ENCODE measurements around the gene PRKCQ.
A peak's percentile ranks its signal among the peaks of the same experiment; 100 is the strongest.
"Not testable (repeated sequence)": the region's sequence is repeated elsewhere in the genome, so short reads cannot be mapped to it uniquely, and the experiment has no call there.

The PRKCQ gene

DNA sequence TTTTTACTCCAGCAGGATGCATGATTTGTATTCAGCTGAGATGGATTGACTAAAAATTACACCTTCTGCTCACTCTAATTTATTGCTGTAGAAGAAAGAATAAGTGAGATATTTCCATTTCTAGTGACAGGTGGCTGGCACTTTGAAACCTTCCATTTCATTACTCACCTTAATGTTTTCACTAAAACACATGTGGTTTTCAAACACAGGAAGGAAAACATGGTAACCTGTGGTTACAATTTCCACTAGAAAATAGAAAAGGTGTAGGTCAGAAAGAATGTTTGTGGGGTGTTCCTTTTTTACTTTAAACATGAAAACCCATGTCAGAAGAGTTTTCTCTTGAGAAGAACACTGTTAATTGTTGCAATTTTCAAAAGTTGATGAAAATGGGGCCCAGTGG is 12.0 kb upstream of the PRKCQ start:
- Histone ChIP-seq H3K9me3 (replicated peaks; ENCODE audit: low read length) (no peaks in the 10 kb centered on the region), H3K4me3 (ENCODE audit: low read length) (no peak overlapping the region), H3K27me3 (ENCODE audit: control insufficient read depth, insufficient read depth, low read length) (peaks cover 6% of the 10 kb centered on the region), H3K4me1 (ENCODE audit: control insufficient read depth, insufficient read depth, low read length) (no peaks in the 10 kb centered on the region), H3K9ac (ENCODE audit: low read depth, low read length) (no peak overlapping the region), H3K4me2 (ENCODE audit: low read length) (no peak overlapping the region), H3K36me3 (ENCODE audit: insufficient read depth, low read length) (no peaks in the 10 kb centered on the region)

DNA sequence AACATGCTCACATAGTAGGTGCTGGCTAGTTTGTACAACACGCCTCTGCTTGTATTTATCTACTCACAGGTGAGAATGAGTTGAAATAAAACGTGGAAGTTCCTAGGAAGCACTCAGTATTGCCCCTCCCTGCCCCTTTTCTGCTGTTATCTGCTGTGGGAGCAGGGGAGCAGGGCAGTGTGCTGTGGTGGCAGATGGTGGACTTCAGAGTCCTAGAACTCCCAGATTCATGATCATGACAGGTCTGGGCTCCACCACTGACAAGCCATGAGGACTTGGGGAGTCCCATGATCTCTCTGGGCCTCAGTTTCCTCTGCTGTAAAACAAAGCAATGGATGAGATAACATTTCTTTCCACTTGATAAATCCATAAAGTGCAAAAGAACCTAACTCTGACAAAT is 11.6 kb upstream of the PRKCQ start:
- Histone ChIP-seq H3K9ac (ENCODE audit: low read depth, low read length) (no peak overlapping the region), H3K4me2 (ENCODE audit: low read length) (no peak overlapping the region), H3K36me3 (ENCODE audit: insufficient read depth, low read length) (no peaks in the 10 kb centered on the region), H3K4me1 (ENCODE audit: control insufficient read depth, insufficient read depth, low read length) (no peaks in the 10 kb centered on the region), H3K4me3 (ENCODE audit: low read length) (no peak overlapping the region), H3K27me3 (ENCODE audit: control insufficient read depth, insufficient read depth, low read length) (peaks cover 6% of the 10 kb centered on the region), H3K9me3 (replicated peaks; ENCODE audit: low read length) (no peaks in the 10 kb centered on the region)

DNA sequence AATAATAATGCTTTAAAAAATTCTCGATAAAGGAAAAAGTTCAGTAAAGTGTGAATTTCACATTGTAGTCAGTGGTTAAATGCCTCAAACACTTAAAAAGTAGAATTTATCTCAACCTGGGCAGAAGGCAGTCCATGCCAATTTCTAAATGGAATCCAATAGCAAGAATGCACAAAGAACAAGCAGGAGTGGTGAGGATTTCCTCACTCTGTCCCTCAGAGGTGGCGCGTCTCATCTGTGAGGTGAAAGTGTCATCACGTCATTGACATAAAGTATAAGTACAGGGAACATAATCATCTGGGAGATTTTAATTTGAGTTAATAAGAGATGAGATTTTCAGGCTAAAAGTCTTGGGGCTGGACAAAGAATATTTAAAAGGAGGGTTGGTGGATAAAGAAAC is 10.0 kb upstream of the PRKCQ start:
- Histone ChIP-seq H3K4me2 (ENCODE audit: low read length) (no peak overlapping the region), H3K9ac (ENCODE audit: low read depth, low read length) (no peak overlapping the region), H3K27me3 (ENCODE audit: control insufficient read depth, insufficient read depth, low read length) (peaks cover 3% of the 10 kb centered on the region), H3K4me3 (ENCODE audit: low read length) (no peak overlapping the region), H3K9me3 (replicated peaks; ENCODE audit: low read length) (no peaks in the 10 kb centered on the region), H3K36me3 (ENCODE audit: insufficient read depth, low read length) (no peaks in the 10 kb centered on the region), H3K4me1 (ENCODE audit: control insufficient read depth, insufficient read depth, low read length) (no peaks in the 10 kb centered on the region)

DNA sequence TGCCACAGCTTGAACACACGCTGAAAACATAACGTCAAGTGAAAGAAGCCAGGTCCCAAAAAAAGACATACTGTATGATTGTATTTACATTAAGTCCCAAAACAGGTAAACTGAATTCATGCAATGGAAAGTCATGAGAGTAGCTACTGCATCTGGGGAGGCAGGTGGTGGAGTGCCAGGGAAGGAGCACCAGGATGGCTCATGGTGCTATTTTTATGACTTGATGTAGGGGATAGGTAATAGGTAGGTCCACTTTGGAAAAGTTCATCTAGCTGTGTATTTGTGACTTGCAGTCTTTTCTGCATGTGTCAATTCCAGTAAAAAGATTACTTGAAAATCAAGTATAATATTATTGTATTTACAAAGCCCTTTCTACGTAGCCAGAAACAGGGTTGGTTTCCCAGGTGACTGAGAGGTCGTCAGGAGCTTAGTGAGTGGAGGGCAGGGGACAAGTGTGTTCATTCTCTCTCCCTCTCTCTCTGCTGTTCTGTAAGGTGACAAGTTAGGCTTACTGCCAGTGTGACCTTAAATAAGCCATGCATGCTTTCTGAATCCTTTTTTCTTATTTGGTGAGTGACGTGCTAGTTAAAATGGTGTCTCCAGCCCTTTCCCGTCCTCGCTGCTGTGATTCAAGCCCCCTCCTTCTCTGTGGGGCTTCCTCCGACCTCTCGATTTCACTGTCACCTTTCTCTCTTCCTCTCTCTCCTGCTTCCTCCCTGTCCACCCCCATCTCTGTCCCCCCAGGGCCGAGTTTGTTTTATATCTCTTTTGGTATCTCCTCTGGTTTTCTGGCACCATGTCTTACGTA is 9.4 kb upstream of the PRKCQ start:
- Histone ChIP-seq H3K4me3 (ENCODE audit: low read length) (no peak overlapping the region), H3K27me3 (ENCODE audit: control insufficient read depth, insufficient read depth, low read length) (peaks cover 3% of the 10 kb centered on the region), H3K4me1 (ENCODE audit: control insufficient read depth, insufficient read depth, low read length) (no peaks in the 10 kb centered on the region), H3K9ac (ENCODE audit: low read depth, low read length) (no peak overlapping the region), H3K9me3 (replicated peaks; ENCODE audit: low read length) (no peaks in the 10 kb centered on the region), H3K36me3 (ENCODE audit: insufficient read depth, low read length) (no peaks in the 10 kb centered on the region), H3K4me2 (ENCODE audit: low read length) (no peak overlapping the region)

DNA sequence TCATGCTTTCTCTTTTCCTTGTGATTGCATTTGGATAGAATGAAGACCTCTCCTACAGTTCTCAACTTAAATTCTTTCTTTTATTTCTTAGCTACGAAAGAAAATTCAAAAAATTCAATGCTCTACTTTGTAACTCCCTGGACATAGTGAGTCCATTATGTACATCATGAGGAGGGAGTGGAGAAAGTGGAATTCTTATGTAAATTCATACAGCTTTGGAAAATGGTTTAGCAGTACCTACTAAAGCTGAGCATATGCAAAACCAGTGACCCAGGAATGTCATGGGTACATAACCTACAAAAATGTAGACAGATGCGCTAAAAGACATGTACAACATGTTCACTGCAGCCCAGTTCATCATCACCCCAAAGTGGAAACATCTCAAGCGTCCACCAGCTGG is 8.8 kb upstream of the PRKCQ start:
- H3K36me3 ChIP-seq (ENCODE audit: insufficient read depth, low read length) = no peaks in the 10 kb centered on the region

DNA sequence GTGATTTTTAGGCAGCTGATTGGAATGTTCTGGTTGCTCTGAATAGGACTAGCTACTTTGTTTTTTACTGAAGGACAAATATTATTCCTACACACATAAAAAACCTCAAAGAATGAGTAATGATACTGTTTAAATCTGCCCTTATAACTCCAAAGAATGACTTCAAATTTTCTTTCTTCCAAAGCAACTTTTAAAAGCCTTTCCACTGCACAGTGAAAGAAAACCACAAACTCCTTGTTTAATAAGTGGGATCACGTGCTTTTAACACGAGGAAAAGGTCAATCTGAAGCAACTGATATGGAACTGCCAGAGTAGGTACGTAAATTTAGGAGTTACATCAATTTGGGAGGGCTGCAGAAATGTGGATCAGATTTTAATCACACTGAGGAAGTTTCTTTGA is 8.0 kb upstream of the PRKCQ start:
- Histone ChIP-seq H3K27me3 (ENCODE audit: control insufficient read depth, insufficient read depth, low read length) (peaks cover 3% of the 10 kb centered on the region), H3K9ac (ENCODE audit: low read depth, low read length) (no peak overlapping the region), H3K4me3 (ENCODE audit: low read length) (no peak overlapping the region), H3K4me2 (ENCODE audit: low read length) (no peak overlapping the region), H3K4me1 (ENCODE audit: control insufficient read depth, insufficient read depth, low read length) (no peaks in the 10 kb centered on the region), H3K9me3 (replicated peaks; ENCODE audit: low read length) (no peaks in the 10 kb centered on the region), H3K36me3 (ENCODE audit: insufficient read depth, low read length) (no peaks in the 10 kb centered on the region)

More for the DNA sequence above, 8.8 kb upstream of the PRKCQ start:
- Histone ChIP-seq H3K4me1 (ENCODE audit: control insufficient read depth, insufficient read depth, low read length) (no peaks in the 10 kb centered on the region), H3K27me3 (ENCODE audit: control insufficient read depth, insufficient read depth, low read length) (peaks cover 3% of the 10 kb centered on the region), H3K4me3 (ENCODE audit: low read length) (no peak overlapping the region), H3K9ac (ENCODE audit: low read depth, low read length) (no peak overlapping the region), H3K4me2 (ENCODE audit: low read length) (no peak overlapping the region), H3K9me3 (replicated peaks; ENCODE audit: low read length) (no peaks in the 10 kb centered on the region)

DNA sequence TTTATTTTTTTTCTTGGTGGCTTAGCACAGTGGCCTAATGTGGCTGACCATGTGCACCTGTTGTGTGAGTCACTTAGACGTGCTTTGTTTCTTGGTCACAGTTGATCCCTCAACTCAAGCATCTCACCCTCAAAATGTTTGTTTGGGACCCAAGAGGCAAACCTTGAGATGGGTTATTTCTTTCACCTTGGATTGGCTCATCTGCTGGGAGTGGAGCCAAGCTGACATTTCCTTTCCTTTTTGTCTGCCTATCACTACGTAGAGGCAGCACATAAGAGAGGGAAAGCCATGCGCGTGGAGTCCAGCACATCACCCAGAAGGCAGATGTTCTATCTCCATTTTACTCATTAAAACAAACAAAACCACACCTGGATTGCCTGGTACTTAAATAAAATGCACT is 6.4 kb upstream of the PRKCQ start:
- Histone ChIP-seq H3K36me3 (ENCODE audit: insufficient read depth, low read length) (no peaks in the 10 kb centered on the region), H3K4me1 (ENCODE audit: control insufficient read depth, insufficient read depth, low read length) (no peaks in the 10 kb centered on the region), H3K27me3 (ENCODE audit: control insufficient read depth, insufficient read depth, low read length) (no peaks in the 10 kb centered on the region), H3K4me2 (ENCODE audit: low read length) (no peak overlapping the region), H3K4me3 (ENCODE audit: low read length) (no peak overlapping the region), H3K9ac (ENCODE audit: low read depth, low read length) (no peak overlapping the region), H3K9me3 (replicated peaks; ENCODE audit: low read length) (no peaks in the 10 kb centered on the region)

DNA sequence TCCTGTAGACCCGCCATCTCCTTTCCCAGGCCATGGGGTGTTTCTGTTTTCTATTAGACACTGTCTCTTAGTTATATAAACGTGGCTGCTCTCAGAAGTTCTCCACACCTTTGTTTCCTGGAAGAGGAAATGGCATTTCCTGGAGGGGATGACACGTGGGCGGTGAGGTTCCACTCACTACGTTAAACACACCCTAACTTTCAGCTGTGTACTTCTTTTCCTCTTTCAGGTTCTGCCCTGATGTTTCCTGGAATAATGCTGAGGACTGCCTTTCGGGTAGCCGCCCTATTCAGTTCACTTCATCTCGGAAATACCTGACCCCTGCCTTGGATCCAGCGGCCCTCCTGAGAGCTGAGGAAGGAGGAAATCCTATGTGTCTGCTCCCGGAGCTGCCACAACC is 3.4 kb upstream of the PRKCQ start:
- no peak overlapping the region for H3K4me3 ChIP-seq (ENCODE audit: low read length)
- peaks cover 13% of the 10 kb centered on the region for H3K27me3 ChIP-seq (ENCODE audit: control insufficient read depth, insufficient read depth, low read length)
- H3K9me3 ChIP-seq (replicated peaks; ENCODE audit: low read length) = no peaks in the 10 kb centered on the region
- H3K36me3 ChIP-seq (ENCODE audit: insufficient read depth, low read length) = no peaks in the 10 kb centered on the region
- no peak overlapping the region for H3K9ac ChIP-seq (ENCODE audit: low read depth, low read length)
- no peak overlapping the region for H3K4me2 ChIP-seq (ENCODE audit: low read length)
- H3K4me1 ChIP-seq (ENCODE audit: control insufficient read depth, insufficient read depth, low read length) = peaks cover 2% of the 10 kb centered on the region

DNA sequence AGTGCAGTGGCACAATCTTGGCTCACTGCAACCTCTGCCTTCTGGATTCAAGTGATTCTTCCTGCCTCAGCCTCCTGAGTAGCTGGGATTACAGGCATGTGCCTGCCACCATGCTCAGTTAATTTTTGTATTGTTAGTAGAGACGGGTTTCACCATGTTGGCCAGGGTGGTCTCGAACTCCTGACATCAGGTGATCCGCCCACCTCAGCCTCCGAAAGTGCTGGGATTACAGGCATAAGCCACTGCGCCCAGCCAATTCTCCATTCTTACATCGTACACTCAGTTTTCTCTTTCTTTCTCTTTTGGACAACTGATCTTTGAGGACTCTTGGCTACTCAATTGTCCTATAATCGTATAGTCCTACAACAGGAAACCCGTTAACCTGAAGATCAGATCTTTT is 2.8 kb upstream of the PRKCQ start:
- H3K36me3 ChIP-seq (ENCODE audit: insufficient read depth, low read length); H3K9ac ChIP-seq (ENCODE audit: low read depth, low read length); H3K4me3 ChIP-seq (ENCODE audit: low read length); H3K4me1 ChIP-seq (ENCODE audit: control insufficient read depth, insufficient read depth, low read length); H3K9me3 ChIP-seq (replicated peaks; ENCODE audit: low read length); H3K4me2 ChIP-seq (ENCODE audit: low read length): not testable (repeated sequence)
- peaks cover 18% of the 10 kb centered on the region for H3K27me3 ChIP-seq (ENCODE audit: control insufficient read depth, insufficient read depth, low read length)

DNA sequence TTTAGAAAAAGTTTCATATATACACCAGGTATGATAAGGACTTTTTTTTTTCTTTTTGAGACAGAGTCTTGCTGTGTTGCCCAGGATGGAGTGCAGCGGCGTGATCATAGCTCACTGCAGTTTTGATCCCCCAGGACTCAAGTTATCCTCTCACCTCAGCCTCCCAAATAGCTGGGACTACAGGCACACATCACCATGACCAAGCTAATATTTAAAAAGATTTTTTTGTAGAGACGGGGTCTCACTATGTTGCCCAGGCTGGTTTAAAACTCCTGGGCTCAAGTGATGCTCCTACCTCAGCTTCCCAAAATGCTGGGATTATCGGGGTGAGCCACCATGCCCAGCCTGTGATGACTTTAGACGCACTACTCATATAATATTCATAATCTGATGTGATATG is 2.2 kb upstream of the PRKCQ start:
- H3K9me3 ChIP-seq (replicated peaks; ENCODE audit: low read length) = no peaks in the 10 kb centered on the region
- no peak overlapping the region for H3K4me2 ChIP-seq (ENCODE audit: low read length)
- no peak overlapping the region for H3K9ac ChIP-seq (ENCODE audit: low read depth, low read length)
- no peaks in the 10 kb centered on the region for H3K36me3 ChIP-seq (ENCODE audit: insufficient read depth, low read length)
- peaks cover 2% of the 10 kb centered on the region for H3K4me1 ChIP-seq (ENCODE audit: control insufficient read depth, insufficient read depth, low read length)
- peaks cover 24% of the 10 kb centered on the region for H3K27me3 ChIP-seq (ENCODE audit: control insufficient read depth, insufficient read depth, low read length)
- no peak overlapping the region for H3K4me3 ChIP-seq (ENCODE audit: low read length)

DNA sequence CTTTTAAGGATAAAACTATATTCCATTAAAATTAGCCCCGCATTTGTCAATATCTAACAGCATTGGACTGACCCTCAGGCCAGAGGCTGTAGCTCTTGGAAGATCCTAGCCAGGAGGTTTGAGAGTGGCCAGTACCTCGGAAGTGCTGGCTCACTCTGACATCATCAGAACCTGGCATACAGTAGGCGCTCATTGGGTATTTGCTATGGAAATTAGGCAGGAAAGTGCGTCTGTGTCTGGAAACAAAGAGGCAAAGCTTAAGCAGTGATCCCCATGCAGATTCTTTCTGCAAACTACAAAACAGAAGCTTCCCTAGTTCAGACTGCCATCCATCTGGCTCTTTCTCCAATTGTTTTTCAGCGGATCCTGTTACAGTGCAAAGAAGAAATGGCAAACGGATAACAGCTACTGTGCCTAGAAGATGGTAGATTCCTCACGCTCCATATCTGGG is 1.7 kb upstream of the PRKCQ start:
- Histone ChIP-seq H3K4me2 (ENCODE audit: low read length) (no peak overlapping the region), H3K9ac (ENCODE audit: low read depth, low read length) (no peak overlapping the region), H3K9me3 (replicated peaks; ENCODE audit: low read length) (no peaks in the 10 kb centered on the region), H3K4me3 (ENCODE audit: low read length) (no peak overlapping the region), H3K36me3 (ENCODE audit: insufficient read depth, low read length) (no peaks in the 10 kb centered on the region), H3K4me1 (ENCODE audit: control insufficient read depth, insufficient read depth, low read length) (peaks cover 2% of the 10 kb centered on the region), H3K27me3 (ENCODE audit: control insufficient read depth, insufficient read depth, low read length) (peaks cover 28% of the 10 kb centered on the region)

DNA sequence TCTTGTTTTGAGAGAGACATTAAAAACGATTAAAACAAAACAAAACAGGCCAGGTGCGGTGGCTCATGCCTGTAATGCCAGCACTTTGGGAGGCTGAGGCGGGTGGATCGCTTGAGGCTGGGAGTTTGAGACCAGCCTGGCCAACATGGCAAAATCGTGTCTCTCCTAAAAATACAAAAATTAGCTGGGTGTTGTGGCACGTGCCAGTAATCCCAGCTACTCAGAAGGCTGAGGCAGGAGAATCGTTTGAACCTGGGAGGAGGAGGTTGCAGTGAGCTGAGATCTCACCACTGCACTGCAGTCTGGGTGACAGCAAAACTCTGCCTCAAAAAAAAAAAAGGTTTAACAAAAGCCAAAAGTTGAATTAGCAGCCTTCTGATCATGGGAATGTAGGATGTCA is 1.1 kb upstream of the PRKCQ start:
- H3K4me3 ChIP-seq (ENCODE audit: low read length); H3K36me3 ChIP-seq (ENCODE audit: insufficient read depth, low read length); H3K4me1 ChIP-seq (ENCODE audit: control insufficient read depth, insufficient read depth, low read length); H3K9me3 ChIP-seq (replicated peaks; ENCODE audit: low read length); H3K9ac ChIP-seq (ENCODE audit: low read depth, low read length): not testable (repeated sequence)
- H3K27me3 ChIP-seq (ENCODE audit: control insufficient read depth, insufficient read depth, low read length) = peaks cover 32% of the 10 kb centered on the region
- peak overlapping the region; percentile 91 for H3K4me2 ChIP-seq (ENCODE audit: low read length)
